Neuron (in vitro differentiated cells): Measurements from ENCODE around the gene AK9.

Source experiments
- H2AFZ ChIP-seq: one replicate; pipeline ENCODE4 v1.6.1; 2013; ENCODE audit warnings: low read depth, mild to moderate bottlenecking, inconsistent platforms, low read length, moderate library complexity
- H3K27me3 ChIP-seq: one replicate; pipeline ENCODE4 v1.6.1; 2013; ENCODE audit warnings: low read length; ENCODE audit not compliant: insufficient read depth
- H3K36me3 ChIP-seq: one replicate; pipeline ENCODE4 v1.6.1; 2013; ENCODE audit warnings: low read length; ENCODE audit not compliant: insufficient read depth
- H3K4me1 ChIP-seq: one replicate; pipeline ENCODE4 v1.6.1; 2013; ENCODE audit warnings: low read length; ENCODE audit not compliant: insufficient read depth
- H3K4me3 ChIP-seq: 2 replicates; pipeline ENCODE4 v1.5.1; 2013; ENCODE audit warnings: mild to moderate bottlenecking, low read length, moderate library complexity
- H3K9me3 ChIP-seq: one replicate; pipeline ENCODE4 v1.6.1; 2013; ENCODE audit warnings: low read length

AK9 gene

DNA sequence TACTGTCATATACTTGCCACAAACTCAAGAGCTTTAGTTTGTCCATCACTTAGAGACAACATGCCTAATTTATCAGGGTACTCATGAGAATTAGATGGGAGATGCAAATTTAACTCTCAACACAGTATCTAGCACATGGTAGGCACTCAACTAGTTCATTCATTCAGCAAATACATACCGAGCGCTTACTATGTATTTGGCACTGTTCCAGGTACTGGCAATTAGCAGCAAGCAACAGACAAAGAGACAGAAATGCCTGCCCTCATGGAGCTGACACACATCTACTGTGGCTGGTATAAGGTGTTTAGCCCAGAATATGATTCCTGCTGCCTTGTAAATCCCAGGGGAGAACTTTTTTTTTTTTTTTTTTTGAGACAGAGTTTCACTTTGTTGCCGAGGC is 240.2 kb downstream of the AK9 start:
- Histone ChIP-seq H3K4me1 (peaks cover 4% of the 10 kb centered on the region), H3K9me3 (no peaks in the 10 kb centered on the region), H3K4me3 (no peak overlapping the region), H2AFZ (no peak overlapping the region), H3K36me3 (peaks cover 21% of the 10 kb centered on the region), H3K27me3 (no peaks in the 10 kb centered on the region)

DNA sequence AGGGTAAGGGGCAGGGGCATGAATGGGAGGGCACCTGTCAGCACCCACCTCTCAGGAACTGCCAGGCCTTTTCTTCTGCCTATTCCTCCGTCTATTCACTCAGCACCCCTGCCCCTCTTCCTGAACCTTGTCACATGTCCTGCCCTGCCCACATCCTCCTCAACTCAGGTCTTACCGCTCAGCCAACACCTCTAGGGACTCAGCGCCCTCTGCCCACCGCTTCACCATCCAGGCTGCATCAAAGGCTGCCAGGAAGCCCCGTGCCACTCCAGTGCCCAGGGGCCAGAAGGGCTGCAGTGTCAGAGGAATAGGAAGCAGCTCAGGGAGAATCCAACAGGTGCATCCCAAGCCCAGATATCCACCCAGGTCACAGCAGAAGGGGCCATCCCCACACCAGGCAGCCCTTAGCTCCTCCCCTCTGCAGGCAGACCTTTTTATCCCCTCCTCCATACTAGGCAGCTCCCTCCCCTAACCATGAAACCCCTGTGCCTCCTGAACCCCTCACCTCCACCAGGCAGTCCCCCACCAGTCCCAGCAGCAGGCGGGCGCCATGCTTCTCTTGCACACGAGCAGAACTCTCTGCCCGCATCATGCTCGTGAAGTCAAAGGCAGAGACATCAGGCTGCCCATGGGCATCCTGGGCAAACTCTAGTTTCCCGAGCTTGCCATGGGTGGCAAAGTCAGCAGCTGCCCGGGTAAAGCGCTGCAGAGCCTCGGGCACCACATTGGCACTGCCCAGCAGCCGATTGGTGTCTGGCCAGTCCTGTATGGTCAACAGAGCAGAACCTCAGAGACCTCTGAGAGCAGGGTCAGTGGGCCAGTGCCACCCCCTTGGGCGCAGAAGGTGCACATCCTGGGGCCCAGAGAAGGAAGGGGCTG is 241.0 kb downstream of the AK9 start:
- no peak overlapping the region for H2AFZ ChIP-seq
- H3K36me3 ChIP-seq = peaks cover 29% of the 10 kb centered on the region
- H3K4me1 ChIP-seq = peaks cover 4% of the 10 kb centered on the region
- H3K4me3 ChIP-seq = no peak overlapping the region
- no peaks in the 10 kb centered on the region for H3K27me3 ChIP-seq
- no peaks in the 10 kb centered on the region for H3K9me3 ChIP-seq

DNA sequence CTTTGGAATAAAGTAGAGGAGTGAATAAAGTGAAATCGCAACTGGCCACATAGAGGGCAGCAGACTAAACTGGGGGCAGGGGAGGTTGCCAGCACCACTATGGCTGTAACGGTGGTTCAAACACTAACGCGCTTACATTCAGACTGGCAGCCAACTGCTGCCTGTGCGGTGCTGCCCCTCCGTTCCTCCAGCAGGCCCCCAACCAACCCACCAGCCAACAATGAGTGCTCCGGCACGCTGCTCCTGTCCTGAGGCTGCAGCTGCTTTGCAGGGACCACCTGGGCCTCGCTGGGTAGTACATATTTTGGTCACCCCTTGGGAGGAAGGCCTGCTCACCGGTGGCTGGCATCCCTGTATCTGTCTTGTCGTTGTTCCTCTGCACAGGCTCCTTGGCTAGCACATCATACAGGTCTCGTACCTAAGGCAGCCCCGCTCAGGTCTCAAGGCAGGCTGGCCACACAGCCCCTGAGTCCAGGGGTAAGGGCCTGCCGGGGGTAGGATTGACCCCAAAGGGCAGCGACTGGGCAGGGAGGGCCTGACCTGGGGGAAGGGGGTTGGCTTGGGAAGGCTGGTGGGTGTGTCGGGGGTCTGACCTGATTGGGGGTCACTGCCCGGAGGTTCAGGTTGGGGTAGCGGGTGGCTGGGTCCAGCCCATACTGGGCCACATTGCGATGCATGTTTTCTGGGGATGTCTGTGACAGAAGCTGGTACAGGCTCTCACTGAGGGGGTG is 241.8 kb downstream of the AK9 start:
- no peak overlapping the region for H3K4me3 ChIP-seq
- no peaks in the 10 kb centered on the region for H3K9me3 ChIP-seq
- H3K4me1 ChIP-seq = no peaks in the 10 kb centered on the region
- H3K27me3 ChIP-seq = no peaks in the 10 kb centered on the region
- no peak overlapping the region for H2AFZ ChIP-seq
- H3K36me3 ChIP-seq = peaks cover 37% of the 10 kb centered on the region

DNA sequence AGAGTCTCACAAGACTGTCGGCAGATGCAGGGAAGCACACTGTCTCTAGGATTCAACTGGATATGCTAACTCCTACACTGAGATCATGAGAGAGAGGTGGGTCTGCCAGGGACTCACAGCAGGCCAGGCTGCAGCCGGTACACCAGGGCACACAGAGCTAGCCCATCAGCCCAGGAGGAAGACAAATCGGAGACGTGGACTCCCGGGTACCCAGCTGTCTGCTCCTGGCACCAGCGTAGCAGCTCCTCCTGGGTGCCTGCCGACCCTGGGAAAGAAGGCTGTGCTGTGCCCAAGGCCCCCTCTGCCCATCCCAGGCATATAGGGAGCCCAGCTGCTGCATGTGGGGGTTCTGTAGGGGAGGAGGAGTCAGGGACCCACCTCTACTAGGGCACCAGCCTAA is 242.4 kb downstream of the AK9 start:
- Histone ChIP-seq H2AFZ (no peak overlapping the region), H3K4me3 (no peak overlapping the region), H3K9me3 (no peaks in the 10 kb centered on the region), H3K27me3 (no peaks in the 10 kb centered on the region), H3K4me1 (no peaks in the 10 kb centered on the region), H3K36me3 (peaks cover 40% of the 10 kb centered on the region)

DNA sequence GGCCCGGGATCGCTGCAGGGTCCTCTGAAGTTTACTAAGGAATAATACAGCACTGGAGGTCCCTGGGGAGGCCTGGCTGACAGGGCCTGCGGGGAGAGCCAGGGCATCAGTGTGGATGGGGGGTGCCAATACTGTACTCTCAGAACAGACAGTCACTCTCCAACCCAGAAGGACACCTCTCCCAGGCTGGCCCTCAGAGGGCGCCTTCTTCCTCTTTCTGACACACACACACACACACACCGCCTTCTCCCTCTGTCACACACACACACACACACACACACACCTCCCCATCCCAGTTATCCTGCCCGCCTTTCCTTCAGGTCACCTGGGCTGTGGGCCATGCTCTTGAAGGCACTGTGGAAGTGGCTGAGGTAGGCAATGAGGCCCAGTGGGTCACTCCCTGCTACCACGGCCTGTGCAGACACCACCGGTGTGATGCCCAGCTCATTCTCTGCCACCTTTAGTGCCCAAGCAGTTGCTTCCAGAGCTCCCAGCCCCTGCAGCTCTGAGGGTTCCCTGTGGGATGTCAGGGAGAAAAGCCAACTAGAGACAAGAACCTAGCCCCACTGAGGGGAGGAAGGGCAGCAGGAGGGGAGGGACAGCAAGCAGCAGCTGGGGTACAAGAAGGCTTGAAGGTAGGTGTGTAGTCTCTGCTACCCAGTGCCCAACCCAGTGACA is 243.0 kb downstream of the AK9 start:
- Histone ChIP-seq H3K36me3 (peaks cover 41% of the 10 kb centered on the region), H3K4me3 (no peak overlapping the region), H3K27me3 (no peaks in the 10 kb centered on the region), H3K4me1 (no peaks in the 10 kb centered on the region), H2AFZ (no peak overlapping the region), H3K9me3 (no peaks in the 10 kb centered on the region)

DNA sequence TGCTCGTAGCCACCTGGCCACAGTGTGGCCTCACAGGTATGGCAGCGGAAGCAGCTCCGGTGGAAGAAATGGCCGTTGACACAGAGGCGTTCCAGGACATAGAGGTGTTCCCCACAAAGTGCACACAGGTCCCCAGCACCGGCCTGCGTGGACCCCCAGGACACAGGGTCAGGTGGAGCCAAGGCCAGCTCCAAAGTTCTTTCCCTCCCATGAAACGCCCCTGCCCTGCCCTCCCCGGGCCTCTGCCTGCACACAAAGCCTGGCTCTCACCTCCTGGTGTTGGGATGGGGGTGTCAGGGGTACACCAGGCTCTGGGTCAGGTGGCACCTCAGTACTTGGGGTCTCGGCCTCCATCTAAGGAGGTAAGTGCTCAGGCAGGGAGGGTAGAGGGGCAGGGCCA is 243.9 kb downstream of the AK9 start:
- Histone ChIP-seq H3K27me3 (no peaks in the 10 kb centered on the region), H3K9me3 (no peaks in the 10 kb centered on the region), H2AFZ (no peak overlapping the region), H3K4me1 (peaks cover under 1% of the 10 kb centered on the region), H3K4me3 (no peak overlapping the region), H3K36me3 (peaks cover 39% of the 10 kb centered on the region)

DNA sequence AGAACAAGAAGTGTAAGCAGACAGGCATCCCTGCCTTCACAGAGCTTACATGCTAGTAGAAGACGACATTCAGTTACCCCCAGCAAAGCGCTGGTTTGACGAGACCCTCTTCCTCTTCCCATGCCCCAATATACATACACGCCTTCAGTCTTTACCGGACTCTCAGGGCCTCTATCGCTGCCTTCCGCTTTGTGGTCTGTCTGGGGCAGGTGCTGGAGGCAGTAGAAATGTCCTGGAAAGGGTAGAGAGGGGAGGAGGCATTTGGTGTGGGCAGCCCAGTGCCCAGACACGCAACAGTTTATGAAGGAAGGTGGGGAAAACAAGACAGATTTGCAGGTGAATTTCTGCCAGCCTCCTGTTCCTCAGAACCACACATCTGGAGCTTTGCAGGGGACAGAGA is 244.5 kb downstream of the AK9 start:
- no peak overlapping the region for H2AFZ ChIP-seq
- peaks cover 6% of the 10 kb centered on the region for H3K4me1 ChIP-seq
- H3K9me3 ChIP-seq = no peaks in the 10 kb centered on the region
- no peaks in the 10 kb centered on the region for H3K27me3 ChIP-seq
- H3K4me3 ChIP-seq = no peak overlapping the region
- H3K36me3 ChIP-seq = peaks cover 34% of the 10 kb centered on the region

DNA sequence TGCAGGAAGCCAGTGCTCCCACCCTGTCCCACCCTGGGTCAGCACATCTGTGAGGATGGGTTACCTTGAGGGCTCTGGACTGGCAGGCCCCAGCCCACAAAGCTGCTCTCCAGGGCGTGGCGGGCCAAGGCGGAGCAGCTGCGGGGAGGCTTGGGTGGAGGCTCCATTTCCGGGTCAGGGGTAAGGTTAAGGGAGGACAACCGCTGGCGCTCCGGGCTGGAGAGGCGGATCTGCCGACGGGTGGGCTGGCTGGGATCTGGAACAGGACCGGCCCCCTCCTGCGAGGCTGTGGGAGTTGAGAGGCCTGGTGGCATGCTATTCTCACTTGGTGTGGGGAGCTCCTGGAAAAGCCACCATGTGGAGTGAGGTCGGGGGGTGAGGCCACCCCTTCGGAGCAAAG is 244.9 kb downstream of the AK9 start:
- Histone ChIP-seq H3K9me3 (no peaks in the 10 kb centered on the region), H2AFZ (no peak overlapping the region), H3K36me3 (peaks cover 34% of the 10 kb centered on the region), H3K4me1 (peaks cover 10% of the 10 kb centered on the region), H3K4me3 (no peak overlapping the region), H3K27me3 (no peaks in the 10 kb centered on the region)

DNA sequence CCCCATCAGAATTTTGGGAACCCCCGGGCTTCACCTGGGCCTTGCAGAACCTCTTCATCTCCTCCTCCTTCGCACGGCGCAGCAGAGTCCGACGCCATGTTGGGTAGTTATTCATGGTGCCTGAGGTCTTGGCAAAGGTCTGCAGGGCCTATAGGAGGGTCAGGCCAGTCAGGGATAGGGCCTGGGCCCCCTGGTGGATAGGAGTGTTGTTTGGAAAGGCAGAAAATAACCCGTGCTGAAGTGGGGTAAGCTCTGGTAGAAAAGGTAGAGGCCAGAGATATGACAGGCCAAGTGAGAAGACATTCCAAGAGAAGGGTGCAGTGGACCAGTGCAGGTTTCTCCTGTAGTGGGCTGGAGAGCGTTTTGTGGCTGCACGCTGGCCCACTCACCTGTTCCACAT is 245.6 kb downstream of the AK9 start:
- Histone ChIP-seq H3K9me3 (no peaks in the 10 kb centered on the region), H3K36me3 (peaks cover 31% of the 10 kb centered on the region)

DNA sequence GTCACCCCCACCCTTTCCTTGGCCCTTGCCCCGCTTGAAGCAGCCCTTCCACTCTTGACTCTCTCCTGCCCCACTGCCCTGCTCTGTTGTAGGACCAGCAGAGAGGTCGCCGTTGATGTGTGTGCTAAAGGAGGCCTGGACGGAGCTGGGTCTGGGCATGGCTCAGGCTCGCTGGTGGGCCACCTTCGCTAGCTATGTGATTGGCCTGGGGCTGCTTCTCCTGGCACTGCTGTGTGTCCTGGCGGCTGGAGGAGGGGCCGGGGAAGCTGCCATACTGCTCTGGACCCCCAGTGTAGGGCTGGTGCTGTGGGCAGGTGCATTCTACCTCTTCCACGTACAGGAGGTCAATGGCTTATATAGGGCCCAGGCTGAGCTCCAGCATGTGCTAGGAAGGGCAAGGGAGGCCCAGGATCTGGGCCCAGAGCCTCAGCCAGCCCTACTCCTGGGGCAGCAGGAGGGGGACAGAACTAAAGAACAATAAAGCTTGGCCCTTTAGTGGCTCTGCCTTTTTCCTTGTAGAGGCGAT is 247.5 kb downstream of the AK9 start:
- peaks cover 10% of the 10 kb centered on the region for H3K4me1 ChIP-seq
- no peaks in the 10 kb centered on the region for H3K9me3 ChIP-seq
- H3K27me3 ChIP-seq = no peaks in the 10 kb centered on the region
- no peak overlapping the region for H2AFZ ChIP-seq
- H3K36me3 ChIP-seq = peaks cover 31% of the 10 kb centered on the region
- no peak overlapping the region for H3K4me3 ChIP-seq

More for the DNA sequence above, 245.6 kb downstream of the AK9 start:
- Histone ChIP-seq H3K4me3 (no peak overlapping the region), H3K27me3 (no peaks in the 10 kb centered on the region), H3K4me1 (peaks cover 10% of the 10 kb centered on the region), H2AFZ (no peak overlapping the region)
